ENCODE measurements around the gene AGR2.

- TF ChIP-seq CTCF (conservative IDR thresholded peaks at IDR 0.05) (no peak), EZH2 (IDR thresholded peaks at IDR 0.05; ENCODE audit: low read depth) (no peak)
Observed at GRCh38 chr7:16812542-16813231, 7.9 kb upstream of the AGR2 start.

Measured in PC-9 (cell line).